ENCODE results near the gene ITGAE.

ITGAE gene

GRCh38 chr17:3782751-3783150, 18.2 kb downstream of the ITGAE start:
- no peaks in the 10 kb centered on the region for H3K9me3 ChIP-seq (ENCODE audit: severe bottlenecking)
- H3K27me3 ChIP-seq (ENCODE audit: insufficient read depth, low read depth, severe bottlenecking): no peaks in the 10 kb centered on the region
- no peaks in the 10 kb centered on the region for H3K36me3 ChIP-seq
- no peak for DNase-seq
- TF ChIP-seq CTCF (IDR thresholded peaks at IDR 0.05; ENCODE audit: low read depth, low read length): no peak
- no peak overlapping the region for H3K27ac ChIP-seq
- no peak overlapping the region for H3K4me3 ChIP-seq (ENCODE audit: low read depth, low read length)

- H3K27ac ChIP-seq: no peak overlapping the region
- no peak for TF ChIP-seq CTCF (IDR thresholded peaks at IDR 0.05; ENCODE audit: low read depth, low read length)
- no peaks in the 10 kb centered on the region for H3K36me3 ChIP-seq
- H3K4me3 ChIP-seq (ENCODE audit: low read depth, low read length): no peak overlapping the region
- H3K9me3 ChIP-seq (ENCODE audit: severe bottlenecking): no peaks in the 10 kb centered on the region
- no peak for DNase-seq
- H3K27me3 ChIP-seq (ENCODE audit: insufficient read depth, low read depth, severe bottlenecking): no peaks in the 10 kb centered on the region
Observed at GRCh38 chr17:3780986-3781385, 20.0 kb downstream of the ITGAE start.

GRCh38 chr17:3777366-3778120, 23.4 kb downstream of the ITGAE start:
- Histone ChIP-seq H3K4me3 (ENCODE audit: low read depth, low read length) (no peak overlapping the region), H3K9me3 (ENCODE audit: severe bottlenecking) (no peaks in the 10 kb centered on the region), H3K27me3 (ENCODE audit: insufficient read depth, low read depth, severe bottlenecking) (no peaks in the 10 kb centered on the region), H3K36me3 (no peaks in the 10 kb centered on the region), H3K27ac (no peak overlapping the region)
- TF ChIP-seq CTCF (IDR thresholded peaks at IDR 0.05; ENCODE audit: low read depth, low read length): no peak
- no peak for DNase-seq

GRCh38 chr17:3773966-3774365, 27.0 kb downstream of the ITGAE start:
- no peak overlapping the region for H3K4me3 ChIP-seq (ENCODE audit: low read depth, low read length)
- H3K36me3 ChIP-seq: no peaks in the 10 kb centered on the region
- no peak for DNase-seq
- no peak for TF ChIP-seq CTCF (IDR thresholded peaks at IDR 0.05; ENCODE audit: low read depth, low read length)
- H3K27me3 ChIP-seq (ENCODE audit: insufficient read depth, low read depth, severe bottlenecking): no peaks in the 10 kb centered on the region
- no peak overlapping the region for H3K27ac ChIP-seq
- no peaks in the 10 kb centered on the region for H3K9me3 ChIP-seq (ENCODE audit: severe bottlenecking)

GRCh38 chr17:3773511-3773910, 27.5 kb downstream of the ITGAE start:
- Histone ChIP-seq H3K27me3 (ENCODE audit: insufficient read depth, low read depth, severe bottlenecking) (no peaks in the 10 kb centered on the region), H3K9me3 (ENCODE audit: severe bottlenecking) (no peaks in the 10 kb centered on the region), H3K36me3 (no peaks in the 10 kb centered on the region), H3K27ac (no peak overlapping the region), H3K4me3 (ENCODE audit: low read depth, low read length) (no peak overlapping the region)
- DNase-seq: no peak
- TF ChIP-seq CTCF (IDR thresholded peaks at IDR 0.05; ENCODE audit: low read depth, low read length): no peak

- H3K36me3 ChIP-seq: no peaks in the 10 kb centered on the region
- no peak for DNase-seq
- TF ChIP-seq CTCF (IDR thresholded peaks at IDR 0.05; ENCODE audit: low read depth, low read length): no peak; the same call in 1 of the 2 replicates
- H3K27ac ChIP-seq: no peak overlapping the region
- no peaks in the 10 kb centered on the region for H3K9me3 ChIP-seq (ENCODE audit: severe bottlenecking)
- no peak overlapping the region for H3K4me3 ChIP-seq (ENCODE audit: low read depth, low read length)
- H3K27me3 ChIP-seq (ENCODE audit: insufficient read depth, low read depth, severe bottlenecking): no peaks in the 10 kb centered on the region
Observed at GRCh38 chr17:3772764-3773163, 28.2 kb downstream of the ITGAE start.
